Keratinocyte (primary cell): ENCODE data around the gene HEBP2. TPM values are rescaled to one million over a fixed set of nuclear protein-coding genes. Genes with fewer than 3 reads are reported as not detected.

ENCODE experiments used
- DNase-seq: peaks from one replicate; pipeline ENCODE4 v3.0.0-alpha.2; 2011; ENCODE audit warnings: low read depth, missing footprints, low spot score
- FAIRE-seq: peaks from 2 replicates; lab custom pipeline; 2011; peaks lifted over from hg19 to GRCh38; lab: Jason Lieb, UNC
- H2AFZ ChIP-seq: 2 replicates; pipeline ENCODE4 v1.6.0; 2012; ENCODE audit warnings: low read length, control low read depth, inconsistent platforms; ENCODE audit not compliant: control insufficient read depth
- H3K27ac ChIP-seq: 2 replicates; pipeline ENCODE4 v1.5.1; 2011; ENCODE audit warnings: low read length; ENCODE audit not compliant: control insufficient read depth, insufficient read depth
- H3K27me3 ChIP-seq: 3 replicates; pipeline ENCODE4 v1.6.0; 2011; ENCODE audit warnings: low read length; ENCODE audit not compliant: control insufficient read depth, insufficient read depth; ENCODE audit errors: extremely low read depth
- H3K36me3 ChIP-seq, 2 experiments: 2 replicates in 1 of 2; 3 replicates in 1 of 2; pipeline ENCODE4 v1.5.1; 2011; ENCODE audit warnings: low read length in 2 of 2, mild to moderate bottlenecking in 1 of 2; ENCODE audit not compliant: control insufficient read depth in 2 of 2, insufficient read depth in 2 of 2; ENCODE audit errors: extremely low read depth in 1 of 2
- H3K4me1 ChIP-seq: 3 replicates; pipeline ENCODE4 v1.5.1; 2011; ENCODE audit warnings: low read length; ENCODE audit not compliant: control insufficient read depth, insufficient read depth; ENCODE audit errors: extremely low read depth
- H3K4me2 ChIP-seq: 3 replicates; pipeline ENCODE4 v1.6.0; 2011; ENCODE audit warnings: low read depth, low read length; ENCODE audit not compliant: control insufficient read depth, insufficient read depth; ENCODE audit errors: extremely low read depth
- H3K4me3 ChIP-seq, 3 experiments: fragments of 200-600 bp in 1 of 3; sonication (generic) in 1 of 3; 2 replicates in 2 of 3; 3 replicates in 1 of 3; pipeline ENCODE4 v1.5.1; 2011 to 2016; ENCODE audit warnings: low read length in 3 of 3, mild to moderate bottlenecking in 3 of 3, control low read depth in 2 of 3, inconsistent platforms in 1 of 3, low read depth in 1 of 3, mixed read lengths in 1 of 3, mixed run types in 1 of 3, moderate library complexity in 1 of 3; ENCODE audit not compliant: control insufficient read depth in 2 of 3, insufficient read depth in 2 of 3; ENCODE audit errors: extremely low read depth in 1 of 3
- H3K79me2 ChIP-seq: 2 replicates; pipeline ENCODE4 v1.6.0; 2012; ENCODE audit warnings: low read length; ENCODE audit not compliant: control insufficient read depth, insufficient read depth
- H3K9ac ChIP-seq: 3 replicates; pipeline ENCODE4 v1.6.0; 2011; ENCODE audit warnings: low read length; ENCODE audit not compliant: control insufficient read depth, insufficient read depth; ENCODE audit errors: extremely low read depth
- H3K9me1 ChIP-seq: 3 replicates; pipeline ENCODE4 v1.6.0; 2011; ENCODE audit warnings: low read length; ENCODE audit not compliant: control insufficient read depth, insufficient read depth; ENCODE audit errors: extremely low read depth
- H3K9me3 ChIP-seq: 2 replicates; pipeline ENCODE4 v1.5.1; 2012; ENCODE audit warnings: low read depth, low read length; ENCODE audit not compliant: control insufficient read depth
- H4K20me1 ChIP-seq: 3 replicates; pipeline ENCODE4 v1.6.0; 2011; ENCODE audit warnings: low read length; ENCODE audit not compliant: control insufficient read depth, insufficient read depth; ENCODE audit errors: extremely low read depth
- CTCF ChIP-seq, 3 experiments: IDR thresholded peaks in 1 of 3; conservative IDR thresholded peaks in 1 of 3; optimal IDR thresholded peaks in 1 of 3; 2 replicates in 2 of 3; 3 replicates in 1 of 3; pipeline versions ENCODE3 to v1.5.1; 2011; ENCODE audit warnings: low read length in 3 of 3, mild to moderate bottlenecking in 3 of 3, moderate library complexity in 2 of 3, control low read depth in 1 of 3, inconsistent platforms in 1 of 3; ENCODE audit not compliant: insufficient read depth in 2 of 3; ENCODE audit errors: extremely low read depth in 1 of 3
- EZH2 ChIP-seq: IDR thresholded peaks from one replicate; pipeline ENCODE4 v1.6.1; 2012; ENCODE audit warnings: inconsistent platforms, mild to moderate bottlenecking, low read length, moderate library complexity
- dilution Hi-C: fragments of 300-500 bp; cut with MboI; formaldehyde crosslinking; loops from one replicate; pipeline ENCODE4 v1.7.0; 2020; ENCODE audit warnings: low sequenced_read_pairs; ENCODE audit not compliant: extremely low pct_ligation_motif_present
- polyA plus RNA-seq, 5 experiments: library from polyadenylated mRNA; depleted of rRNA in 3 of 5; stranded (reverse) in 3 of 5; stranded (forward) in 1 of 5; unstranded in 1 of 5; fragments of >200 nt; gene quantifications; 1 replicate in 1 of 5; 2 replicates in 3 of 5; 3 replicates in 1 of 5; pipeline versions ENCODE4 v1.2.1 to v1.2.3, GENCODE V29; 2011 to 2012; ENCODE audit warnings: missing spikeins in 2 of 5, low read depth in 1 of 5, low replicate concordance in 1 of 5

Gene HEBP2
- polyA plus RNA-seq, 1 donor (not counting 4 experiments of a cell fraction or from before 2014, with no cell fraction given), result 41.9 TPM

- FAIRE-seq (no peak), DNase-seq (no peak)
- Histone ChIP-seq H3K79me2 (no peaks in the 10 kb centered on the region), H3K9me1 (no peaks in the 10 kb centered on the region), H3K4me1 (no peaks in the 10 kb centered on the region), H3K27me3 (no peaks in the 10 kb centered on the region), H3K4me3 (no peak overlapping the region), H3K36me3 (peaks cover 2% of the 10 kb centered on the region in 2 experiments), H3K9me3 (no peaks in the 10 kb centered on the region), H3K4me2 (no peak overlapping the region), H3K9ac (no peak overlapping the region), H4K20me1 (no peaks in the 10 kb centered on the region), H3K27ac (no peak overlapping the region), H2AFZ (no peak overlapping the region)
- dilution Hi-C loops, result no loop called here
- TF ChIP-seq EZH2 (no peak), CTCF (optimal IDR thresholded peaks at IDR 0.05 in 1 of 3, IDR thresholded peaks at IDR 0.05 in 1 of 3, conservative IDR thresholded peaks at IDR 0.05 in 1 of 3; ENCODE audit: extremely low read depth in 1 of 3, insufficient read depth in 2 of 3, low read length in 3 of 3) (no peak)
Observed at GRCh38 chr6:138440296-138440695, 36.3 kb downstream of the HEBP2 start.

- H3K4me3 ChIP-seq, result no peak overlapping the region
- no peaks in the 10 kb centered on the region for H3K4me1 ChIP-seq
- H3K4me2 ChIP-seq, result no peak overlapping the region
- DNase-seq (no peak), FAIRE-seq (no peak)
- no peaks in the 10 kb centered on the region for H3K9me1 ChIP-seq
- H3K27ac ChIP-seq, result no peak overlapping the region
- peaks cover 2% of the 10 kb centered on the region in 2 experiments for H3K36me3 ChIP-seq
- H3K9me3 ChIP-seq, result no peaks in the 10 kb centered on the region
- dilution Hi-C loops, result no loop called here
- TF ChIP-seq CTCF (optimal IDR thresholded peaks at IDR 0.05 in 1 of 3, IDR thresholded peaks at IDR 0.05 in 1 of 3, conservative IDR thresholded peaks at IDR 0.05 in 1 of 3; ENCODE audit: extremely low read depth in 1 of 3, insufficient read depth in 2 of 3, low read length in 3 of 3), result no peak
- TF ChIP-seq EZH2, result no peak
- no peak overlapping the region for H3K9ac ChIP-seq
- no peaks in the 10 kb centered on the region for H3K79me2 ChIP-seq
- H4K20me1 ChIP-seq, result no peaks in the 10 kb centered on the region
- H3K27me3 ChIP-seq, result no peaks in the 10 kb centered on the region
- no peak overlapping the region for H2AFZ ChIP-seq
Observed at GRCh38 chr6:138440758-138441357, 36.8 kb downstream of the HEBP2 start.
